H9 (cell line): ENCODE data around the gene CTDSP2. TPM values are rescaled to one million over a fixed set of nuclear protein-coding genes. Genes with fewer than 3 reads are reported as not detected.

Source experiments
- DNase-seq: peaks from one replicate; pipeline ENCODE4 v3.0.0-alpha.2; 2017
- H2AFZ ChIP-seq: one replicate; pipeline ENCODE4 v1.6.1; 2013; ENCODE audit warnings: mild to moderate bottlenecking, low read length, control low read depth, moderate library complexity
- H2AK5ac ChIP-seq: 2 replicates; pipeline ENCODE4 v1.6.1; 2013; ENCODE audit warnings: low read length, control low read depth, mixed read lengths; ENCODE audit not compliant: insufficient read length
- H2BK120ac ChIP-seq: one replicate; pipeline ENCODE4 v1.6.1; 2013; ENCODE audit warnings: low read depth, mild to moderate bottlenecking, low read length, control low read depth, inconsistent platforms; ENCODE audit not compliant: poor library complexity, severe bottlenecking
- H2BK12ac ChIP-seq: 2 replicates; pipeline ENCODE4 v1.6.1; 2013; ENCODE audit warnings: low read length, control low read depth, mixed read lengths, low read depth; ENCODE audit not compliant: insufficient read length
- H2BK15ac ChIP-seq: 2 replicates; pipeline ENCODE4 v1.6.1; 2013; ENCODE audit warnings: low read depth, low read length, control low read depth
- H2BK20ac ChIP-seq: one replicate; pipeline ENCODE4 v1.6.1; 2013; ENCODE audit warnings: low read depth, mild to moderate bottlenecking, low read length, control low read depth, inconsistent platforms; ENCODE audit not compliant: poor library complexity, severe bottlenecking
- H2BK5ac ChIP-seq: 2 replicates; pipeline ENCODE4 v1.6.1; 2013; ENCODE audit warnings: low read length, control low read depth, mixed read lengths; ENCODE audit not compliant: insufficient read length
- H3K14ac ChIP-seq: 2 replicates; pipeline ENCODE4 v1.6.1; 2013; ENCODE audit warnings: low read length, control low read depth; ENCODE audit not compliant: insufficient read depth
- H3K18ac ChIP-seq: 2 replicates; pipeline ENCODE4 v1.6.1; 2013; ENCODE audit warnings: low read depth, mild to moderate bottlenecking, mixed read lengths, low read length, control low read depth; ENCODE audit not compliant: insufficient read length
- H3K23ac ChIP-seq: 2 replicates; pipeline ENCODE4 v1.6.1; 2013; ENCODE audit warnings: low read length, control low read depth, mixed read lengths, low read depth; ENCODE audit not compliant: insufficient read length
- H3K23me2 ChIP-seq: 2 replicates; pipeline ENCODE4 v1.6.1; 2013; ENCODE audit warnings: low read depth, mild to moderate bottlenecking, mixed read lengths, low read length, control low read depth; ENCODE audit not compliant: insufficient read length, poor library complexity, severe bottlenecking
- H3K27ac ChIP-seq: 2 replicates; pipeline ENCODE4 v1.5.1; 2013; ENCODE audit warnings: low read length, control low read depth, mixed read lengths, low read depth; ENCODE audit not compliant: insufficient read length
- H3K27me3 ChIP-seq: 2 replicates; pipeline ENCODE4 v1.6.1; 2013; ENCODE audit warnings: low read length, control low read depth, inconsistent platforms; ENCODE audit not compliant: insufficient read depth
- H3K4ac ChIP-seq: 2 replicates; pipeline ENCODE4 v1.6.1; 2013; ENCODE audit warnings: low read depth, mild to moderate bottlenecking, control low read depth, inconsistent platforms, low read length, moderate library complexity
- H3K4me1 ChIP-seq: 2 replicates; pipeline ENCODE4 v1.6.1; 2013; ENCODE audit warnings: low read length, control low read depth, inconsistent platforms; ENCODE audit not compliant: insufficient read depth
- H3K4me2 ChIP-seq: 2 replicates; pipeline ENCODE4 v1.6.1; 2013; ENCODE audit warnings: low read length, control low read depth, mixed read lengths; ENCODE audit not compliant: insufficient read length, insufficient read depth
- H3K56ac ChIP-seq: 2 replicates; pipeline ENCODE4 v1.6.1; 2013; ENCODE audit warnings: low read depth, mild to moderate bottlenecking, mixed read lengths, low read length, control low read depth; ENCODE audit not compliant: insufficient read length
- H3K79me1 ChIP-seq: 2 replicates; pipeline ENCODE4 v1.6.1; 2013; ENCODE audit warnings: low read depth, mild to moderate bottlenecking, moderate library complexity, low read length, control low read depth, inconsistent platforms; ENCODE audit not compliant: insufficient read depth, poor library complexity, severe bottlenecking
- H3K79me2 ChIP-seq: 2 replicates; pipeline ENCODE4 v1.6.1; 2013; ENCODE audit warnings: low read length, control low read depth, inconsistent platforms; ENCODE audit not compliant: insufficient read depth
- H3K9ac ChIP-seq: 2 replicates; pipeline ENCODE4 v1.6.1; 2013; ENCODE audit warnings: low read length, control low read depth, mixed read lengths; ENCODE audit not compliant: insufficient read length; ENCODE audit errors: extremely low read depth
- H3K9me3 ChIP-seq: one replicate; pipeline ENCODE4 v1.6.1; 2013; ENCODE audit warnings: low read depth, low read length, inconsistent platforms; ENCODE audit not compliant: control insufficient read depth
- H3T11ph ChIP-seq: one replicate; pipeline ENCODE4 v1.6.1; 2013; ENCODE audit warnings: mild to moderate bottlenecking, low read length, control low read depth, inconsistent platforms
- H4K20me1 ChIP-seq: one replicate; pipeline ENCODE4 v1.6.1; 2013; ENCODE audit not compliant: control insufficient read depth, insufficient read length, insufficient read depth
- H4K5ac ChIP-seq: 2 replicates; pipeline ENCODE4 v1.6.1; 2013; ENCODE audit warnings: low read depth, mild to moderate bottlenecking, mixed read lengths, low read length, control low read depth; ENCODE audit not compliant: insufficient read length
- H4K8ac ChIP-seq: replicated peaks from 2 replicates; pipeline ENCODE4 v1.6.1; 2013; ENCODE audit warnings: low read length, control low read depth, mixed read lengths, low read depth; ENCODE audit not compliant: insufficient read length
- H4K91ac ChIP-seq: 2 replicates; pipeline ENCODE4 v1.6.1; 2013; ENCODE audit warnings: low read depth, mild to moderate bottlenecking, moderate library complexity, mixed read lengths, low read length, control low read depth; ENCODE audit not compliant: insufficient read length
- H3K27ac Mint-ChIP-seq, 3 experiments: 2 replicates in 2 of 3; 3 replicates in 1 of 3; pipeline ENCODE4 v1.8.0; 2020 to 2021; ENCODE audit warnings: mixed read lengths in 3 of 3, mild to moderate bottlenecking in 1 of 3, moderate library complexity in 1 of 3
- H3K27me3 Mint-ChIP-seq: 2 replicates; pipeline ENCODE4 v1.8.0; 2021; ENCODE audit warnings: low read depth, mild to moderate bottlenecking, moderate library complexity, mixed read lengths
- H3K36me3 Mint-ChIP-seq, 3 experiments: 2 replicates in 2 of 3; 3 replicates in 1 of 3; pipeline ENCODE4 v1.8.0; 2020 to 2021; ENCODE audit warnings: low read depth in 3 of 3, mixed read lengths in 3 of 3; ENCODE audit not compliant: insufficient read depth in 1 of 3
- H3K4me1 Mint-ChIP-seq, 2 experiments: 2 replicates each; pipeline ENCODE4 v1.8.0; 2020; ENCODE audit warnings: mixed read lengths in 2 of 2
- H3K4me3 Mint-ChIP-seq, 2 experiments: 2 replicates in 1 of 2; 3 replicates in 1 of 2; pipeline ENCODE4 v1.8.0; 2020 to 2021; ENCODE audit warnings: mild to moderate bottlenecking in 2 of 2, mixed read lengths in 2 of 2, moderate library complexity in 1 of 2
- H3K9me3 Mint-ChIP-seq, 2 experiments: 2 replicates in 1 of 2; 3 replicates in 1 of 2; pipeline ENCODE4 v1.8.0; 2020; ENCODE audit warnings: mild to moderate bottlenecking in 2 of 2, mixed read lengths in 2 of 2, moderate library complexity in 1 of 2
- WGBS: extraction: QIAGEN DNeasy Blood & Tissue Kit; methylation state at CpG from one replicate; pipeline ENCODE4 v1.1.7; 2013; ENCODE audit warnings: missing lambda C conversion rate, low lambda C conversion rate, mixed read lengths; ENCODE audit not compliant: insufficient read length; ENCODE audit errors: extremely low coverage; 5-methylcytosine and 5-hydroxymethylcytosine counted together
- total RNA-seq: library from RNA; stranded (reverse); gene quantifications from 2 replicates; pipeline ENCODE4 v1.2.1, GENCODE V29; 2021
- TF ChIP-seq, protein P1 (sequence below): fragments of 200-600 bp; sonication (generic); conservative IDR thresholded peaks from 3 replicates; pipeline ENCODE4 v1.8.0; 2021; ENCODE audit warnings: antibody characterized with exemption, mild to moderate bottlenecking

CTDSP2 gene
- total RNA-seq, 1 experiment from 2014 or later = 103 TPM

DNA sequence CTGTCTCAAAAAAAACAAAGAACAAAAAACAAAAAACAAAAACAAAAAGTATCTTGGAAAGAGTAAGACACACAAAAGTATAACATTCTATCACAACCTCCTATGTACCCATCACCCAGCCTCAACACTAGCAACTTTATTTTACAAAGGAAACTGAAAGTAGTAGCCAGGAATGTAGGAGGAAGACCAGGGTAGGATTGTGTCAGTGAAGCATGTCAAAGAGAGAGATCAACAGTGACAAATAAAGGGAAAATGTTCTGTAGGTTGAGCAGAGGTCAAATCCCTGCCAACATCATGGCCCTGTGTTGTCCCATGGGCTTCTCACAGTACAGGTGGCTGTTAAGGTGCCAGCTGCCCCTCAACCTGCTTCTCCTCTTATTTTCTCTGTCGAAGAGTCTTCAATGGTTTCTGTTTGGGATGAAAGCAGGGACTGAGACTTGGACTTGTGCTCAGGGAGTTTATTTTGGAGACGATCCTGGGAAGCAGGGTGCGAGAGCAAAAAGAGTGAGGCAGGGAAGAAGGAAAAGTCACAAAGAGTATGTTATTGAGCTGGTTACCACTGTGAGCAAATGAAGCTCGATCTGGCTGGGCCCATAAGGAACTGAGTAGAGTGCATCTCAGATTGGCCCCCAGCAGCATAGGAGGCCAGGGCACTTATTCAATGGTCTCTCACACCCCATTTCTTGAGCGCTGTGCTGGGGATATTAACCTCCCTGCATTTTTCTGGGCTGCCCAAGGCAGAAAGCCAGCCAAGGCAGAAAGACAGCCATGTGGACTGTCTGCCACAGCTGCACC is 29.4 kb upstream of the CTDSP2 start:
- no peak overlapping the region for H3K4me2 ChIP-seq
- no peak overlapping the region for H2AK5ac ChIP-seq
- no peak overlapping the region for H2BK15ac ChIP-seq
- H2BK20ac ChIP-seq = no peak overlapping the region
- no peaks in the 10 kb centered on the region for H3K79me1 ChIP-seq
- H2AFZ ChIP-seq = no peak overlapping the region
- no peak overlapping the region for H4K91ac ChIP-seq
- H3K4me1 Mint-ChIP-seq = no peaks in the 10 kb centered on the region
- no peaks in the 10 kb centered on the region; the same call in 1 of the 2 replicates for H3K4me1 ChIP-seq
- no peak overlapping the region for H4K8ac ChIP-seq
- no peak overlapping the region for H3K27ac Mint-ChIP-seq
- peaks cover 7% of the 10 kb centered on the region for H3K27me3 Mint-ChIP-seq
- peaks cover 3 to 4% of the 10 kb centered on the region in 2 experiments; a peak in 3 of 5 replicates for H3K9me3 Mint-ChIP-seq
- WGBS = no CpG with 5 or more reads among the region's 5 CpGs
- no peak overlapping the region for H4K5ac ChIP-seq
- no peak for DNase-seq
- H3K9ac ChIP-seq = no peak overlapping the region
- H3K14ac ChIP-seq = no peak overlapping the region
- H3K27ac ChIP-seq = no peak overlapping the region
- no peak overlapping the region for H2BK5ac ChIP-seq
- TF ChIP-seq, protein P1, sequence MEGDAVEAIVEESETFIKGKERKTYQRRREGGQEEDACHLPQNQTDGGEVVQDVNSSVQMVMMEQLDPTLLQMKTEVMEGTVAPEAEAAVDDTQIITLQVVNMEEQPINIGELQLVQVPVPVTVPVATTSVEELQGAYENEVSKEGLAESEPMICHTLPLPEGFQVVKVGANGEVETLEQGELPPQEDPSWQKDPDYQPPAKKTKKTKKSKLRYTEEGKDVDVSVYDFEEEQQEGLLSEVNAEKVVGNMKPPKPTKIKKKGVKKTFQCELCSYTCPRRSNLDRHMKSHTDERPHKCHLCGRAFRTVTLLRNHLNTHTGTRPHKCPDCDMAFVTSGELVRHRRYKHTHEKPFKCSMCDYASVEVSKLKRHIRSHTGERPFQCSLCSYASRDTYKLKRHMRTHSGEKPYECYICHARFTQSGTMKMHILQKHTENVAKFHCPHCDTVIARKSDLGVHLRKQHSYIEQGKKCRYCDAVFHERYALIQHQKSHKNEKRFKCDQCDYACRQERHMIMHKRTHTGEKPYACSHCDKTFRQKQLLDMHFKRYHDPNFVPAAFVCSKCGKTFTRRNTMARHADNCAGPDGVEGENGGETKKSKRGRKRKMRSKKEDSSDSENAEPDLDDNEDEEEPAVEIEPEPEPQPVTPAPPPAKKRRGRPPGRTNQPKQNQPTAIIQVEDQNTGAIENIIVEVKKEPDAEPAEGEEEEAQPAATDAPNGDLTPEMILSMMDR = no peak
- H2BK12ac ChIP-seq = no peak overlapping the region
- no peak overlapping the region for H3K4ac ChIP-seq
- H4K20me1 ChIP-seq = no peaks in the 10 kb centered on the region
- H3K56ac ChIP-seq = no peak overlapping the region
- H3K27me3 ChIP-seq = no peaks in the 10 kb centered on the region
- H3K4me3 Mint-ChIP-seq = no peak overlapping the region
- H3K36me3 Mint-ChIP-seq = peaks cover 0 to 3% (median 0%) of the 10 kb centered on the region in 3 experiments; a peak in 1 of 7 replicates
- no peak overlapping the region for H2BK120ac ChIP-seq
- H3K23ac ChIP-seq = no peak overlapping the region
- H3K23me2 ChIP-seq = no peaks in the 10 kb centered on the region
- H3K79me2 ChIP-seq = no peaks in the 10 kb centered on the region
- no peaks in the 10 kb centered on the region for H3K9me3 ChIP-seq
- no peak overlapping the region for H3T11ph ChIP-seq
- H3K18ac ChIP-seq = no peak overlapping the region
